HT-29 (cell line): Measurements from ENCODE around the gene SUMF1. TPM values are rescaled to one million over a fixed set of nuclear protein-coding genes. Genes with fewer than 3 reads are reported as not detected.

Source experiments
- DNase-seq: peaks from one replicate; pipeline ENCODE4 v3.0.0-alpha.2; 2015; ENCODE audit warnings: low spot score
- total RNA-seq: library from RNA; depleted of rRNA; stranded (reverse); fragments of >200 nt; shearing (Covaris generic); gene quantifications from 2 replicates; pipeline ENCODE4 v1.2.3, GENCODE V29; 2014

The SUMF1 gene
- total RNA-seq, 1 experiment from 2014 or later, result 17.5 TPM

- no peak for DNase-seq
Observed at GRCh38 chr3:4416427-4416945, 50.6 kb downstream of the SUMF1 start.

- no peak for DNase-seq
Observed at GRCh38 chr3:4413467-4413866, 53.6 kb downstream of the SUMF1 start.

- no peak for DNase-seq
Observed at GRCh38 chr3:4411833-4412232, 55.2 kb downstream of the SUMF1 start.

- DNase-seq, result no peak
Observed at GRCh38 chr3:4411236-4411635, 55.8 kb downstream of the SUMF1 start.

- DNase-seq, result no peak
Observed at GRCh38 chr3:4410606-4411005, 56.5 kb downstream of the SUMF1 start.

- DNase-seq, result no peak
Observed at GRCh38 chr3:4409971-4410573, 57.0 kb downstream of the SUMF1 start.

GRCh38 chr3:4409415-4409814 lies 57.7 kb downstream of the SUMF1 start:
- DNase-seq, result no peak

- DNase-seq, result no peak
Observed at GRCh38 chr3:4408958-4409357, 58.1 kb downstream of the SUMF1 start.

- no peak for DNase-seq
Observed at GRCh38 chr3:4407941-4408340, 59.1 kb downstream of the SUMF1 start.

GRCh38 chr3:4406746-4407568 lies 60.1 kb downstream of the SUMF1 start:
- DNase-seq, result peak; percentile 52

GRCh38 chr3:4404881-4405280 lies 62.2 kb downstream of the SUMF1 start:
- DNase-seq, result no peak

- no peak for DNase-seq
Observed at GRCh38 chr3:4401441-4401840, 65.6 kb downstream of the SUMF1 start.

GRCh38 chr3:4399476-4399875 lies 67.6 kb downstream of the SUMF1 start:
- no peak for DNase-seq

GRCh38 chr3:4398941-4399245 lies 68.2 kb downstream of the SUMF1 start:
- DNase-seq, result no peak

GRCh38 chr3:4398120-4398940 lies 68.7 kb downstream of the SUMF1 start:
- DNase-seq, result no peak

GRCh38 chr3:4397466-4397865 lies 69.6 kb downstream of the SUMF1 start:
- no peak for DNase-seq

GRCh38 chr3:4396542-4396941 lies 70.5 kb downstream of the SUMF1 start:
- no peak for DNase-seq

- no peak for DNase-seq
Observed at GRCh38 chr3:4396006-4396405, 71.1 kb downstream of the SUMF1 start.

GRCh38 chr3:4395448-4395847 lies 71.6 kb downstream of the SUMF1 start:
- no peak for DNase-seq

GRCh38 chr3:4394567-4394966 lies 72.5 kb downstream of the SUMF1 start:
- no peak for DNase-seq

- no peak for DNase-seq
Observed at GRCh38 chr3:4394048-4394447, 73.0 kb downstream of the SUMF1 start.

GRCh38 chr3:4392992-4393391 lies 74.1 kb downstream of the SUMF1 start:
- no peak for DNase-seq
